CD4-positive, alpha-beta T cell treated with Interleukin-17A for 1 hour (primary cell): ENCODE results near the gene INHBB.
"Not testable (repeated sequence)": the region's sequence is repeated elsewhere in the genome, so short reads cannot be mapped to it uniquely, and the experiment has no call there.

Source experiments
- DNase-seq: peaks from one replicate; pipeline ENCODE4 v3.0.0-alpha.2; 2020

INHBB gene

DNA sequence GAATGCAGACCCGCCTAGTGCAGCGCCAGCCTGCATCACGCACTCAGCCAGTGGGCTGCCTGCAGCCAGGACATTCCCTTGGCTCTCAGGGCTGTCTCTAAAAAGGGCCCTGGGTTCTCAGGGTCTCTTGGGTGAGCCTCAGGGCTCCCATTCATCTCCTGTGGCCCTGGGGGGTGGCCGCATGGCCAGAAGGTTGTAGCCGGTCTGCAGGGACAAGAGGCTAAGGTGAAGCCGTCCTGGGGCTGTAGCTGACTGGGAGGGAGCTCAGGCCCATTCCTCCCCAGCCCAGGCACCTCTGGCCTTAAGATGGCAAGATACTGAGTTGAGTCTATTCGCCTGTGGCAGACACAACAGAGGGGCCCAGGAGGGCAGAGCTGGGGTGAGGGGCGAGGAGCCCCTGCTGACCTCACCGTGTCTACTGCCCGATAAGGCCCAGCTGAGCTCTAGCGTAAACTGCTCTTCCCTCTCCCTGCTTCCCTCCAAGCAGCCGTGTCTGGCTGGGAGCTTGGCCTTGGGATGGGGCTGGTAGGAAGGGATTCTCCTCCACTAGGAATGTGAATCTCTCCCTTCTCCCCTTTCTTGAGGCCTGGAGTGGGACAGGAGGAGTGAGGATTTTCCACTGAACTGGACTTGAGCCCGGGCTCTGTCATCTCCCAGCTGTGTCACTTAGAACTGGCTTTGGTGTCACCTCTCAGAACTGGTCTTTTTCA lies 37.9 kb downstream of the INHBB start:
- no peak for DNase-seq

DNA sequence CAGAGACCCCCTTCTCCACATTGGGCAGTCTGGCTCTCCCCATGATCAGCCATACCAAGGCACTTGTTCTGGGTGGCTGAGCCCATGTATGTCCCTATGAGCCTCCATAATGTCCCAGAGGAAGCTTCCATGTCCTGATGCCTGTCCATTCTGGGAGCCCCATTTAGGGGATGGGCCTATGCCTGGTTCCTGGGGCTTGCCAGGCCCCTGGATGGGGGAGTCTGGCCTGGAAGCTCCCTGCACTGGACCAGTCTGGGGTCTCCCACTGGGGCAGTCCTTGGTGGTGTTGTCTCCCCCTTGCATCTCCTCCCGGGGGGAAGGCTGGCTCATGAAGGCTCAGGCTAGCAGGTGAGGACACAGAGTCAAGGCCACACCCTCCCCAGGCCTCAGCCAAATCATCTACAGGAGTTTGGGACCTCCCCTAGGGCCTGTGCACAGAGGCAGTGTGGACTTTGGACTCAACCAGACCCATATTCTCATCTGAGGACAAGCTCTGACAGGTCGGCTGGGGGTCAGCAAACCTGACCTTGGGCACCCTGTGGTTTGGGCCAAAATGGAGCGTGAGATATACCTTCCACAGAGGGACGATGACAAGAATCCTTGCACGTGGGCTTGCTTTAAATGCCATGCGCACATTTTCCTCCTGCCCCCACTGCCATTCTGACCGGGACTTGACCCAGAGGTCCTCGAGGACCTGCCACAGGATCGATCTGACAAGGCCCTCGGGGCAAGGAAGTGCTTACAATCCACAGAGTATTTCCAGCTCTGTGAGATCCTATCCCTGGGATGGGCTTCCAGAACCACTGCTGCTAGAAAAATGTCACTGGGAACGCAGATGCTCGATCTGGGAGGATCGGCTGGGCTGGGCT lies 38.8 kb downstream of the INHBB start:
- no peak for DNase-seq

DNA sequence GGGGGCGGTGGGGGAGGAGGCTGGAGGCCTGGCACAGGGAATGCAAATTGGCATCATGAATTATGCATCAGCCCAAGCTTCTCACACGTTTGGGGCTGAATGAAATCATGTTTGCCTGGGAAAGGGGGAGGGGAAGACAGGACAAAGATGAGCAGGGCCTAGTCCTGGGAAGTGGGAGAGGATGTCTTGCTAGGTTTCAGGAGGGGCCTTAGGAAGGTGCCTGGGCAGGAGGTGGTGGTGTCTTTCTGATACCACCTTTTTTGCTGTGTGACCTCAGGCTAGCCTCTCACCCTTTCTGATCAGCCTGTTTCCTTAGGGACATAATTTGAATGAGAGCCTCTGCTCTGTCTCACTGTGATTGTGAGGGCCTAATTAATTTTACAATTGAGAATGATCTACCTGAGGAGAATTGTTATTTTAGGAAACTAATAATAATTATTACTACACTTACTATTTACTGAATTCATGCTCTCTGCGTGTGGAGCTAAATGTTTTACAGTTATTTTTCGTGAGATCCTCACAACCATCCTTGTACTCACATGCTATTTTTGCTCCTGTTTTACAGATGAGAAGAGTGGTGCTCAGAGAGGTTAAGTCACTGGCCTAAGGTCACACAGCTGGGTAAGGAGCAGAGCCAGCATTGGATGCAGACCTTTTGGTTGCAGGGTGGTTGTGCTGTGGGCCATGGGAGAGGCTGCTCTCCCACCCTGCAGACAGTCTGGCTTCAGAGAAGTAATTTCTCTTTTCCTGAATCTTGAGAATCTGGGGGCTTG lies 39.6 kb downstream of the INHBB start:
- no peak for DNase-seq

DNA sequence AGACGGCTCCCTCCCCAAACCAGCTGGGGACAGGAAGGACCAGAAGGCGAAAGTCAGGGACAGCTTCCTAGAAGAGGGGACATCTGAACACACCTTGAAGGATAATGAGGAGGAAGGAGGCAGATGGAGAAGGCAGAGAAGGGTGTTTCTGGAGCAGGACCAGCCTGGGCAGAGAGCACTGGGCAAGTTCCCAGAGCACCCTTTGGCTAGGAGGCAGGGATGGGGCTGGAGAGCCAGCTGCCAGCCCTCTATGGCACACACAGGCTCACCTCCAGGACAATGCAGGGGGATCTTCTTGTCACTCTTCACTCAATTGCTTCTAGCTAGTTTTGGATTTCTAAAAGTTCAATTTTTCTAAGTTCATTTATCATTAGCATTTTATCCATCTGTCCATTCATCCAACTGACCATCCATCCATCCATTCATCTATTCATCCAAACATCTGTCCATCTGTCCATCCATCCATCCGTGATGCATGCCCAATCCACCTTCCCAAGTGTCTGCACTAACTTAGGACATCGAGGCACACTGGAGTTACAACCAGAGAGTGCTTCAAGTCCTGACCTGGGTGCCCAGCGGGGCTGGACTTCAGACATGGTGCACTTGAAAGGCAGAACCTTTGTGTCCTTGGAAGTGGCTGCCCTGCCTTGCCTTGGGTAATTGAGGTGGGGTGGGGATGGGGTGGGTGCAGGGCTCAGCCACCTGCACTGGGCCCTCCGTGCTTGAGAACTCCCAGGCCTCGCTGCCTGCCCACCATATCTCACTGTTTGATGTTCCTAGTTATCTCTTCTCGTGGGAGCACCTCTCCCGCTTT lies 42.5 kb downstream of the INHBB start:
- DNase-seq, result no peak

DNA sequence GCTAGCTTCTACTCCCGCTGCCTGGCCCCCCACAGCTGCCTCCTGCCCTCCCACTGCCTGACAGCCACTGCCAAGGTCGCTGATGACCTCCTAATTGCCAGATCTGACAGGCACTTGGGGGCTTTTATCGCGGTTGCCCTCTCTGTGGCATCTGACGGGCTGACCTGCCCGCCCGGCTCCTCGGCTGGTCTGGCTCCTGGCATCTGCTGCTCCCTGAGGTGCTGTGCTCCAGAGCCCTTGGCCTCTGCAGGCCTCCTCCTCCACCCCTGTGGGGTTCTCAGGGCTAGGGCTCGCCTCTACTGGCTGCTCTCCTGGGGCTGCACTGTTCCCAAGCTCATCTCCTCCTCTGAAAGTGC lies 43.1 kb downstream of the INHBB start:
- no peak for DNase-seq

DNA sequence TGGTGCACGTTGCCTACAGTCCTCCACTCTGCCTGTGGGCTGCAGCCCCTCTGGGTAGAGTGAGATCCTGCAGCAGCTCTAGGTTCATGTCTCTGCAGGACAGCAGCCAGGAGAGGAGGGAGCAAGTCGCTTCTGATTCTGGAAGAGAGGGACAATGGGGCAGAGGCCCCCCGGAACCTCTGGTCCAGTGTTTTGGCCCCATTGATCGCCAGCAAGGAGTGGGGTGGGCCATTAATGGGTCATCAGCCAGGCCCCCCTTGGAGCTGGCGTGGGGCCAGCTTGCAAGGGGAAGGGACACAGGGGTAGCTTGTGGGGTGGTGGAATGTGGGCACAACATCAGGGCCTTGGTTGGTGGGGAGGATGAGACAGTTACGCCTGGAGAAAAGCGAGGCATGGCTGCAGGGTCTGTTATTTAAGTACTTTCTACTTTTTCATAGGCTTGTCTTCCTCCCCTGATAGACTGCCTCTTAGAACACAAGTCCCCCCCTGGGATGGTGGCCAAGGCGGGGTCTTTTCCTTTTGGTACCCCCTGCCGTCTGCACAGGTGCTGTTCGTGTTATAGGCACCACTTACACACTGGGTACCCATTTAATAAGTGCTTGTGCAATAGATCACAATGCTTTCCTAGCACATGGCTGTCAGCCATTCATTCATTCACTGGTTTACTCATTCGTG lies 44.6 kb downstream of the INHBB start:
- DNase-seq, result no peak

DNA sequence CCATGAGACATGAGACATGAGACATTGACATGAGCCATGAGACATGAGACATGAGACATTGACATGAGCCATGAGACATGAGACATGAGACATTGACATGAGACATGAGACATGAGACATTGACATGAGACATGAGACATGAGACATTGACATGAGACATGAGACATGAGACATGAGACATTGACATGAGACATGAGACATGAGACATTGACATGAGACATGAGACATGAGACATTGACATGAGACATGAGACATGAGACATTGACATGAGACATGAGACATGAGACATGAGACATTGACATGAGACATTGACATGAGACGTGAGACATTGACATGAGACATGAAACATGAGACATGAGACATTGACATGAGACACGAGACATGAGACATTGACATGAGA lies 45.4 kb downstream of the INHBB start:
- not testable (repeated sequence) for DNase-seq

DNA sequence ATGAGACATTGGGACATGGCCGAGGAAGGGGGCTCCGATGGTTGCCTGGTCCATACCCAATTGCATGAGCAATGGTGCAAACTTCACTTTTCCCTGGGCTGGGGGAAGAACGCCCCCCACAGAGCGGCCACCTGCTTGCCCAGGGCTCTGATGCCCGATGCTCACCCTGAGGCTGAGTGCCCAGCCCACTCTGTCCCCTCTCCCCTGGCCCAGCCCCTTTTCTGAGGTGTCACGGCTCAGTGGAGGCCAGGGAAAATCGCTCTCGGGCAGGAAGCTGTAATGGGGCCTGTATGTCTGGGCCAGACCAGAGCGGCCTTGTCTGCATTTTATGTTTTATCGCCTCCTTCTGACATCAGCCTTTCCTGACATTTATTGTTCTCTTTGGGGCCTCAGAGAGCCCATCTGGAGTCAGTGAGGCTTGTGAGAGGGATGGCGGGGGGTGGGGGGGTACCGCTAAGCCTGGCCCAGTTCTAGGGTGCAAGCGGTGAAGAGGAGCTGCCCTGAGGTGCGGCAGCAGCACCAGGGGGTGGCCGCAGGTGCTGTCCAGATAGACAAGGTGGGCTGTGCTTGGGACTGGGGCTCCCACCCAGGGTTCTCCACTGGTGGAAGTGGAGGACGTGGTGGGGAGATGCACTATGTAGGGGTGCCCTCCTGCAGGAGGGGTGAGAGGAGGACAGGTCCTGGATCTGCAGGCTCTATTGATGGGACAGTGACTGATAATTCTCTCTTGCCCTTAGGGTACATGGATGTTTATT lies 46.2 kb downstream of the INHBB start:
- DNase-seq, result no peak

DNA sequence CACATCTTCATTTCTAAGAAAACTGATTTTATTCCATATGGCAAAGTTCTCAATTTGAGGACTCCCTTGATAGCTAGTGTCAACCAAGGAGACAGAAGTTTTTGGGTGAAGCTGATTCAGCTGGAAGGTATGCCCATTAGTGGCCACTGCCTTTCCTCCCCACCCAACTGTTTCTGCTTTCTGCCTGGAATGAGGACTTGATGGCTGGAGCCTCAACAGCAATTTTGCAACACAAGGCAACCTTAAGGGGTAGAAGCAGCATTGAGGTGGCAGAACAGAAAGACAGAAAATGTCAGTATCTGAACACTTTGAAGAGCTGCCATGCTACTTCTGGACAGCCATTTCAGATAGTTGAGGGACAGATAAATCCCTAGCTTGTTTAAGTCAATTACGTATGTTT lies 47.0 kb downstream of the INHBB start:
- DNase-seq, result no peak

DNA sequence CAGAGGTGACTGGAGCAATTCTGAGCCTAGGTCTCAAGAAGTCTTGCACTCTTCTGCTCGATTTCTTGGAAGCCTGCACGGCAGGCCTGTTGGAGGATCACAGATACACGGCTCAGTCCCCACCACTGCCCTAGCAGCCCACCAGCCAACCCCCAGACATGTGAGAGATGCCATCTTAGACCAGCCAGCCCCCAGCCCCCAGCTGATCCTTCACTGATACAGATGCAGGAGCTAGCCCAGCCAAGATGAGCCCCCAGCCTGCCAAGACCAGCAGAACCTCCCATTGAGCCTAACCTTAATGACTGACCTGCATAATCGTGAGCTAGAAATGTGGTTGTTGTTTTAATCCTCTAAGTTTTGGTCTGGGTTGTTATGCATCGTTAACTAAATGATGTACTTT lies 47.5 kb downstream of the INHBB start:
- no peak for DNase-seq

DNA sequence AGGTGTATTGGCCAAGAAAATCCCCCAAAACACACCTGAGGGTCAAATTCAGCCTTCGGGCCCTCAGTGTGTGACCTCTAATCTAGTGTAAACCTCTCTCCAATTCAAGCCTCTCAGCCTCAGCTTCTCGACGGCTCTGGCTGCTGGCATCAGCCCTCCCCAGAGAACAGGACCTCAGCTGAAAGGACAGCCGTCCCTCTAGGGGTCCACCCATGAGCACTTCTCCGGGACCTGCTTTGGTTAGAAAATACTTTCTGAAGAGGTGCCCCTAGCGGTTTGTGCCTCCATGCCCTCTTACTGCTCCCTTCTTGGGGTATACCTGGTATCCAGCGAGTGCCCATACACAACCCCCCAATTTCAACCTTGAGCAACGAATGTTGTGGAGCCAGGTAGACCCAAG lies 48.8 kb downstream of the INHBB start:
- no peak for DNase-seq

DNA sequence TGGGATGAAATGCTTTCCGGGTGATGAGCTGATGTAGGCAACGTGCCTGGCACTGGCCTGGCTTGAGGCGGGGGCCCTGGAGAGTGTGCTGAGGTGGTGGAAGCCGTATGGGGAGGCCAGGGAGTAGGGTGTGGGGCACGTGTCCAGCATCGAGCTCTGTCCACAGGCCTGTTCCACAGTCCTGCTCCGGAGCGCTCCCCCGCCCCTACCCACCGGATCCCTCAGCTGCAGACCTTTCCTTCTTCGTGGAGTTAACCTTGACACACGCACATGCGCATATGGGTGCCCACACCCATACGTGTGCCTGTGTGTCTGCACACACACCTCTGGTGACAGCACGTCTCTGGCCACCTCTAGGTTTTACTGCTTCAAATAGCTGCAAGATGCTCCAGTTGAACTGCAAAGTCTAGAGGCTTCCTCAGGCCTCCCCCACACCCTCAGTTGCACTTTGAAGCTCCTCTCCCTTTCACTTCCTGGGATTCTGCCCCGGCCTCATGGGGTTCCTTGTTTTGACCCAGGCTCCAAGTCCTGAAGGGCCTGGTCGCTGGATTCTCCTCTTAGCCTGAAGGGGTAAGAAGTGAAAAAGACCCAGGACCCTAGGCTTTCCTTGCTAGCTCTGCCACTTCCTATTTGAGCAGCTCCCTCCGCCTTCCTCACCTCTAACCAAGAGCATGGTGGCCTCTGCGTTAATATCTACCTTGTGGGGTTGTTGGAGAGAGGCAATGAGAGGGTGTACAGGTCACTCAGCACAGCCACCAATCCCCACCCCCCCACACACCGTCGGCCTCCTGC lies 49.5 kb downstream of the INHBB start:
- no peak for DNase-seq

DNA sequence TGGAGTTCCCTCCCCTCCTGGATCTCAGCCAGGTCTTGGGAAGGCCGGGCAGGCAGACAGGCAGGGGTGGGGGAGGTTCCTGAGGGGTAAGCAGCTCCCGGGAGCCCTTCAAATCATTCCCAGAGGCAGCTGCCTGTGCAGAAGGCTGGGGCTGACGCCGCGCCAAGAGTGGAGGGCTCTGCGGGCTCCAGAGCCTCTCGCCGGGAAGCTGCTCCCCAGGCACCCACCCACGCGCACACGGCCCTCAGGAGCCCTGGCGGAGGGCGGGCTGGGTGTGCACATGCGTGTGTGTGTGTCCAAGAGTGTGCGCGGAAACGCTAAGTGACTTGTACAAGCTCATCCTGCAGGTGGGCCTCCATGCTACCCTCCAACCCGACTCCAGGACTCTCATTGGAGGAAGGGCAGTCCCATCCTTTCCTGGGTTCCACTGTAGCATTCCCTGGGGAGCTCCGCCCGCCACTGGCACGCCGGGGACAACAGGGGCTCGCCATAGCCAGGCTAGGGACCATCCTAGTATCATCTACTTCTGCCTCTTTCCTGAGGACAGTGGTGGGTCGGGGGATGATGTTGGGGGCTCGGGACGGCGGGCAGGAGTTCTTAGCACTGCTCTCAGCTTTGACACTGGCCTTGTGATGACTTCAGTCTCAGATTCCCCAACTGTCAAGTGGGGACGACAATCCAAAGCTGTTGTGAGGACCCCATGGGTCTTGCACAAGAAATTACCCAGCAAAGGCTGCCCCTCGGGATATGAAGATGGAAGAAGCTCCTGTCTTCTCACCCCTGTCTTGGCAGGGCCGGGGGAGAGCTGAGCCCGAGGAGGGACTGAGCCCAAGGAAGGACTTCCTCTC lies 50.3 kb downstream of the INHBB start:
- DNase-seq, result no peak

DNA sequence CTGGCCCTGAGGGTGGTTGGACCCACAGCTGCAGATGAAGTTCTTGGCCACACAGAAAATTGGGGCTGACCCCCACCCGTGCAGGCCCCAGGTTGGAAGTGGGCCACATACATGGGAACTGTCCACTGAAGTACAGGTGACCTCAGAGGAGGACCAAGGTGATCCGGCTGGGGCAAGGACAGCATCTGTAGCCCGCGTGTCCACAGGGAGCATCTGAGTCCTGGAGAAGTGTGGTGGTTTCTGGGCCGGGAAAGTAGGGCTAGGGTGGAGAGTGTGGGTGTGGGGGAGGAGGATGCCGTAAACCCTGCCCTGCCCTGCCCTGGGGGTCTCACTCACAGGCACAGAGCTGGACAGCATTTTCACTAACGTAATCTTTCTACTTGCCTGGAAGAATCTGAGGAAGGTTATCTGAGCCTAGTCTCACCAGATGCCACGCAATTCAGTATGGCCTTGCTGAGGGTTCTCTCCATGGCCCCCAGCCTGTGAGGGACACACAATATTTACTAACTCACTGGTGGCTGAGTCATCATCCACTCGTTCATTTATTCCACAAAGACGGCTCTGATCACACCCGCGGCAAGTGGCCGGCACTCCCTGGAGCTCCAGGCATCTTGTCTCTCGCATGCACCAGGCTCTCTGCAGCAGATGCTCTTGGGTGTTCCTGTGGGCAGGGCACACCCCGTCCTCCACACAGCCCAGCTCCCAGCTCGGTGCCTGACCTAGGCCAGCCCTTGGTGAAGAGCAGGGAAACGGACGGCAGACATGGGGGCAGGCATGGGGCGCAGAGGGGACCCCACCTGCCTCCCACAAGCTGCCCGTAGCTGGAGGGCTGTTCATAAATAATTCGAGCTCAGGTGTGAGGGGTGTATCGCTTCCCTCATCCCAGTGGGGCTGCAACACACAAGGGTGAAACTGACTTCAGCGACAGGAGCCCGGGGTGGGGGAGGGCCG lies 51.2 kb downstream of the INHBB start:
- DNase-seq, result no peak

DNA sequence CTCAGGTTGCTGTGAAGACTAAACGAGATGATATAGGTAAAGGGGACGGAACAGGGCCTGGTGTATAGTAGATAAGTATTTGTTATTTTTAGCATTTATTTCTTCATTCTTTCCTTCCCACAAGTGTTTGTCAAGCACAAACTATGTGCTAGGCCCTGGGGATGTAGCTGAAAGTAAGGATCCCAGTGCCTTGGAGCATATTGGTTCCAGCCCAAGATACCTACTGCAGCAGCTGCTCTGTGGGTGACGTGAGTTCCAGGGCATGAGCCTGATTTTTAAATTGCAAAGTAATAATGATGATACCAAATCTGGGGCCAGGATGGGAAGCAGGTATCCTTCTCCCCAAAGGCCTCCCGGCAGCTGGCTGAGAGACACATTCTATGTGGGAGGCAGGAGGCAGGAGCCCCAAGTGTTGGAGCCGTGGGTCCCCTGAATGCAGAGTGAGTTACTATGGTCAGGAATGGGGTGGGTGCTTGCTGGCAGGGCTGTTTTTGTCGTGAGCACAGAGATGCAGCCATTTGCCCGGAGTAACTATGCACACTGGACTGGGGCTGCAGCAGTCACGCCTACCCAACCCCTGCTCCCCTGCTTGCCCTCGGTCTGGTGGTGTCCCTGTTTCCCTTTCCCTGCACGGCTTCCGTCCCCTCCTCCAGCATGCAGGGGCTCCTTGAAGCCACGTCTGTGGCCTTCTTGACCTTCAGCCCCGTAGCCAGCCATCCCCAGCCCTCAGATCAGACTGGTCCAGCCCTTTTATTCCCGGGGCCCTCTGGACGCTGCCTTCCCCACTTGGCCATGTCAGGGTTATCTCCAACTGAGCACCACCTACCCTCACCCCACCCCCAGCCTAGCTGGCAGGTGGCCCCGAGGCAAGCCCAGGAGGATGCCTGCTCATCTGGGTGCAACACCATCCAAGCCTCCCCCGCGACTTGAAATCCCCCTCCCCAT lies 52.4 kb downstream of the INHBB start:
- no peak for DNase-seq

DNA sequence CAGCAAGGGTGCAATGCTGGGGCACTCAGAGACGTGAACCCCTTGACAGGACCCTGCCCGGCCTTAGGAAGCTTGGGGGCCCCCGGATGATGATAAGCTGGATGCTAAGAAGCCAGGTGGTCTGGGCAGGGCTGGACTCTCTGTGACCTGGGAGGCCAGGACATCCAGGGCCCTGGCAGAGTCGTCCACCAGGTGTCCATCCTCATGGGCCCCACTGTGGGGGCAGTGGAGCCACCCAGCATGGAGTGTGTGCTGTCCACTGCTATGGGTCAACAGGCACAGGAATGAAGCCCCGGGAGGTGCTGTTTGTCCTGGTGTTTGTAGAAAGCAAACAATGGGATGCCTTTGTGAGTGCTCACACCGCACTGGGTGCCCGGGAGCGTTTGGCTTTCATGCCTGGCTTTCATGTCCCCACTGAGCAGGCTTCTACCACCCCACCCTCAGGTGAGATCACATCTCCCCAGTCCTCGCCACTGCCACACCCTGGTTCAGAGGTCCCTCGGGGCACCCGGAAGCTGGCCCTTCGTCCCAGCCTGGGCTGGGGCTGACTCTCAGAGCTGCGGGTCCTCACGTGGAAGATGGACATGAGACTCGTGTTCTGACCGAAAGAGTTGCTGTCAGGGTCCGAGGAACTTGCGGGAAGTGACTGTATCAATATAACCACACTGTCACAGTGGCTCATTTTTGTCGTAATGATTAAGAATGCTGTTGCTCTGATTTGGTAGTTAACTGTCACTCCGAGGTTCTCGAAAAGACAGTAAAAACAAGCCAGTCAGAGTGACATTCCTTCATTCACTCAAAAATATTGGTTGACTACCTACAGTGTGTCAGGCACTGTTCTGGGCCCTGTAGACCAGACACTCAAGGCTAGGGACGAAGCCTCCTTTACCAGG lies 53.3 kb downstream of the INHBB start:
- DNase-seq, result no peak
